ENCODE data around the gene CFAP61.

- TF ChIP-seq CTCF (IDR thresholded peaks at IDR 0.05), result no peak
- TF ChIP-seq POLR2AphosphoS5 (IDR thresholded peaks at IDR 0.05), result no peak
These were observed 36.7 kb downstream of the CFAP61 start for GRCh38 chr20:20089018-20089417.
